Adrenal gland (tissue), 12 donors: ENCODE results near the gene OR52B2. TPM values are rescaled to one million over a fixed set of nuclear protein-coding genes. Genes with fewer than 3 reads are reported as not detected.

Source experiments
- DNase-seq, 7 donors: peaks; one replicate each; pipeline ENCODE4 v3.0.0-alpha.2; 2019 to 2020
- H3K27ac ChIP-seq, 5 donors: fragments of 200-600 bp; sonication (generic) in 4 of 5; 1 replicate in 3 of 5; 2 replicates in 2 of 5; pipeline versions ENCODE4 v1.5.1 to v1.8.0; 2016 to 2020; ENCODE audit warnings: mild to moderate bottlenecking in 1 of 5
- H3K27me3 ChIP-seq: fragments of 200-600 bp; 2 replicates; pipeline ENCODE4 v1.8.0; 2021
- H3K36me3 ChIP-seq, 2 donors: fragments of 200-600 bp; replicated peaks in 1 of 2; 1 replicate in 1 of 2; 2 replicates in 1 of 2; pipeline versions ENCODE4 v1.5.1 to v1.8.0; 2018 to 2022
- H3K4me1 ChIP-seq, 2 donors: fragments of 200-600 bp; replicated peaks in 1 of 2; 1 replicate in 1 of 2; 2 replicates in 1 of 2; pipeline versions ENCODE4 v1.5.1 to v1.8.0; 2018 to 2021
- H3K4me3 ChIP-seq, 4 donors: fragments of 200-600 bp; sonication (generic) in 3 of 4; one replicate each; pipeline ENCODE4 v1.5.1; 2016 to 2018
- H3K9me3 ChIP-seq, 3 donors: fragments of 200-600 bp; sonication (generic) in 1 of 3; replicated peaks in 1 of 3; 1 replicate in 2 of 3; 2 replicates in 1 of 3; pipeline versions ENCODE4 v1.5.1 to v1.8.0; 2016 to 2021
- POLR2A ChIP-seq, 2 donors: fragments of 450-650 bp; IDR thresholded peaks; one replicate each; pipeline ENCODE4 v1.6.1; 2017; ENCODE audit warnings: antibody characterized with exemption in 2 of 2, mild to moderate bottlenecking in 2 of 2, moderate library complexity in 1 of 2
- WGBS, 4 donors: extraction: QIAGEN DNeasy Blood & Tissue Kit in 2 of 4; methylation state at CpG; one replicate each; pipeline versions ENCODE4 v1.1.5 to v1.1.7; 2013 to 2017; 5-methylcytosine and 5-hydroxymethylcytosine counted together
- intact Hi-C, 2 donors: fragments of 100-400 bp; cut with DNase I; formaldehyde crosslinking; loops; one replicate each; pipeline versions ENCODE4 v1.14.1 to v1.15.0; 2022 to 2023
- polyA plus RNA-seq, 3 donors: library from polyadenylated mRNA; stranded (reverse); fragments of 200-250 nt in 2 of 3; fragments of 350-450 nt in 1 of 3; fragmentation: Illumina TruSeq in 1 of 3; extraction: RNeasy Lipid Tissue Mini Kit (QIAGEN cat#74804) in 1 of 3; gene quantifications; one replicate each; pipeline ENCODE4 v1.2.3, GENCODE V29; 2013 to 2014
- total RNA-seq, 9 donors: library from RNA; depleted of rRNA in 4 of 9; stranded (reverse); fragments of >200 nt in 4 of 9; fragments of 120-200 nt in 1 of 9; fragmentation: NEBNext Ultra II Directional in 1 of 9; extraction: Animal tissue kit (Norgen Biotek cat#: 25700) in 1 of 9; gene quantifications; one replicate each; pipeline versions ENCODE4 v1.1.0 to v1.2.4, GENCODE V29; 2013 to 2023
- TF ChIP-seq, protein P1 (sequence below), 6 experiments: fragments of 450-650 bp in 4 of 6; fragments of 200-600 bp in 2 of 6; sonication (generic) in 1 of 6; IDR thresholded peaks; 1 replicate in 5 of 6; 2 replicates in 1 of 6; pipeline versions ENCODE4 v1.5.1 to v1.8.0; 2016 to 2021; ENCODE audit warnings: antibody characterized with exemption in 6 of 6, mild to moderate bottlenecking in 2 of 6, moderate library complexity in 1 of 6
- donor health status: healthy with polysubstance abuse.
- donor health status: Bipolar disorder and iron deficiency.
- donor health status: DM: yes; HTN: yes; CAD: no.
- donor health status: DM: no; HTN: no; CAD: no.
- donor health status: DM: no; HTN: no; CAD: no.
- donor health status: DM: yes; HTN: yes; CAD: no.

Gene OR52B2
- total and polyA plus RNA-seq, 12 donors = 0.11 TPM; not detected in 11

DNA sequence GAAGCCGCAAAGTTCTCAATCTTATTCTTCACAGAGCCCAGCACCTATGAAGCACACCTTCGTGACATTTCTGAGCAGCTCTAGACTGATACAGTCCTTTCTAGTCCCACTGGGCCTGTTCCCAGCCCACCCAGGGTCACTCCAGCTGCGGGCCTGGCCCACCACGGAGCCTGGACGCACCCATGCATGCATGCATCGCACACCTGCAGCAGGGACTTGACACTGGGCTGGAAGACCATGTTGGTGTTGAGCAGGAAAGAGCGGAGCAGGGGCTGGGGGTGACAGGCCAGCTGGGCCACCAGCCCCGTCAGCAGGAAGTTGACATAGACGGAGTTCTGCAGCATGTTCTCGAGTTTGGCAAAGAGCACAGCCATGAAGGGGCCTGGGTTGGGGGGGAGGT lies 44.4 kb upstream of the OR52B2 start:
- Histone ChIP-seq H3K36me3 (peaks cover 0 to 79% of the 10 kb centered on the region in 2 donors), H3K27me3 (no peaks in the 10 kb centered on the region), H3K4me3 (no peak overlapping the region), H3K4me1 (no peaks in the 10 kb centered on the region), H3K9me3 (no peaks in the 10 kb centered on the region), H3K27ac (no peak overlapping the region)
- DNase-seq = no peak
- TF ChIP-seq POLR2A (IDR thresholded peaks at IDR 0.05) = no peak
- TF ChIP-seq, protein P1, sequence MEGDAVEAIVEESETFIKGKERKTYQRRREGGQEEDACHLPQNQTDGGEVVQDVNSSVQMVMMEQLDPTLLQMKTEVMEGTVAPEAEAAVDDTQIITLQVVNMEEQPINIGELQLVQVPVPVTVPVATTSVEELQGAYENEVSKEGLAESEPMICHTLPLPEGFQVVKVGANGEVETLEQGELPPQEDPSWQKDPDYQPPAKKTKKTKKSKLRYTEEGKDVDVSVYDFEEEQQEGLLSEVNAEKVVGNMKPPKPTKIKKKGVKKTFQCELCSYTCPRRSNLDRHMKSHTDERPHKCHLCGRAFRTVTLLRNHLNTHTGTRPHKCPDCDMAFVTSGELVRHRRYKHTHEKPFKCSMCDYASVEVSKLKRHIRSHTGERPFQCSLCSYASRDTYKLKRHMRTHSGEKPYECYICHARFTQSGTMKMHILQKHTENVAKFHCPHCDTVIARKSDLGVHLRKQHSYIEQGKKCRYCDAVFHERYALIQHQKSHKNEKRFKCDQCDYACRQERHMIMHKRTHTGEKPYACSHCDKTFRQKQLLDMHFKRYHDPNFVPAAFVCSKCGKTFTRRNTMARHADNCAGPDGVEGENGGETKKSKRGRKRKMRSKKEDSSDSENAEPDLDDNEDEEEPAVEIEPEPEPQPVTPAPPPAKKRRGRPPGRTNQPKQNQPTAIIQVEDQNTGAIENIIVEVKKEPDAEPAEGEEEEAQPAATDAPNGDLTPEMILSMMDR (IDR thresholded peaks at IDR 0.05) = no peak
- intact Hi-C loops = no loop called here
- WGBS, 4 donors = 96 to 100% (median 97%) methylated on average over 1 to 10 of the region's 10 CpGs

DNA sequence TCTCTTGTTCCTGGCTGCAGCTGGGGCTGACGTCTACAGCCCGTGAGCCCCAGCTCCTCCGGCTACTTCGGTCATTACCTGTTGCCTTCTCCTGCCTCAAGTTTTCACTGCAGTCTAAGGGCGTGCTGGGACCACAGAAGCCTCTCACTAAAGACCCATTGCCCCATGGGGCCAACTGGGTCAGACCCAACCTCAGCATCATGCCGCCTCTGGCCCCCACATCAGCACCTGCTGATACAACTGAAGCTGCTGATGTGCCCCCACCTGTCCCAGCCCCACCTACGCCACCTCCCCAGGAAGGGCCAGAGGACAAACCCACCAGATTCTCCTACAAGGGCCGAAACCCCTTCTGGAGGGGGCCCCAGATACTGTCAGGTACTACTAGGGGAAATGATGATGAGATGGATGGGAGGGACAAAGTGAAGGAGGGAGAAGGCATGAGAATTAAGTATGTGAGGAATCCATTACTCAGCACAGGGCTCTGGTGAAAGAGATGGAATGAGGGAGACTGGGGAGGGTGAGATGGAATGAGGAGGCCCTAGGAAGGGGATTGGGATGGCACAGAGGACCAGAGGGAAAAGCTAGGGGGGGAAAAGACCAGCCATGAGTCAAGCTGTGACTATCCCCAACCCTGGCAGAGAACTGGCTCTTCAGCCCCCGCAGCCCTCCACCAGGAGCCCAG lies 40.3 kb upstream of the OR52B2 start:
- Histone ChIP-seq H3K27ac (no peak overlapping the region), H3K4me1 (no peaks in the 10 kb centered on the region), H3K4me3 (no peak overlapping the region), H3K27me3 (no peaks in the 10 kb centered on the region), H3K9me3 (no peaks in the 10 kb centered on the region), H3K36me3 (peaks cover 0 to 45% of the 10 kb centered on the region in 2 donors)
- TF ChIP-seq, protein P1 (IDR thresholded peaks at IDR 0.05) = no peak
- no peak for TF ChIP-seq POLR2A (IDR thresholded peaks at IDR 0.05)
- 93 to 98% (median 97%) methylated on average over 9 of the region's 9 CpGs for WGBS, 4 donors
- intact Hi-C loops = no loop called here
- DNase-seq = no peak

DNA sequence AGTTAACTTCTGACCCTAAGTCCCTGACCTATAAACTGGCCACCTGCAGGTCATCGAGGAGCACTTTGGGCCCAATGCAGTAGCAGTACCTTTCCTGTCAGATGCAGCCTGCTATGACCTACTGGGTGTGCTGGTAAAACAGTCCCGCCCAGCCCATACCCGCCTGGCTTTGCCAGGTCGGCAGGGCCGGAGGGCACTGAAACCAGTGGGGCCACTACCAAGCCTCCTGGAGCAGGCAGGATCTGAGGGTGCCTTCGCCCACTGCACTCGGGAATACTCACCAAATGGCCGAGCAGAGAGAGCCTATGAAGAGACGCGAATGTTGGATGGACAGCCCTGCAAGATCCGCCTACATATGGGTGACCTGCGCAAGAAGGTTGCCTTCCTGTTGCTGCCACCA lies 39.7 kb upstream of the OR52B2 start:
- 89 to 98% (median 97%) methylated on average over 7 to 12 of the region's 12 CpGs for WGBS, 4 donors
- intact Hi-C loops = no loop called here
- DNase-seq = no peak
- Histone ChIP-seq H3K36me3 (peaks cover 0 to 39% of the 10 kb centered on the region in 2 donors), H3K4me1 (no peaks in the 10 kb centered on the region), H3K9me3 (no peaks in the 10 kb centered on the region), H3K4me3 (no peak overlapping the region), H3K27me3 (no peaks in the 10 kb centered on the region), H3K27ac (no peak overlapping the region)
- TF ChIP-seq, protein P1 (IDR thresholded peaks at IDR 0.05) = no peak
- TF ChIP-seq POLR2A (IDR thresholded peaks at IDR 0.05) = no peak

DNA sequence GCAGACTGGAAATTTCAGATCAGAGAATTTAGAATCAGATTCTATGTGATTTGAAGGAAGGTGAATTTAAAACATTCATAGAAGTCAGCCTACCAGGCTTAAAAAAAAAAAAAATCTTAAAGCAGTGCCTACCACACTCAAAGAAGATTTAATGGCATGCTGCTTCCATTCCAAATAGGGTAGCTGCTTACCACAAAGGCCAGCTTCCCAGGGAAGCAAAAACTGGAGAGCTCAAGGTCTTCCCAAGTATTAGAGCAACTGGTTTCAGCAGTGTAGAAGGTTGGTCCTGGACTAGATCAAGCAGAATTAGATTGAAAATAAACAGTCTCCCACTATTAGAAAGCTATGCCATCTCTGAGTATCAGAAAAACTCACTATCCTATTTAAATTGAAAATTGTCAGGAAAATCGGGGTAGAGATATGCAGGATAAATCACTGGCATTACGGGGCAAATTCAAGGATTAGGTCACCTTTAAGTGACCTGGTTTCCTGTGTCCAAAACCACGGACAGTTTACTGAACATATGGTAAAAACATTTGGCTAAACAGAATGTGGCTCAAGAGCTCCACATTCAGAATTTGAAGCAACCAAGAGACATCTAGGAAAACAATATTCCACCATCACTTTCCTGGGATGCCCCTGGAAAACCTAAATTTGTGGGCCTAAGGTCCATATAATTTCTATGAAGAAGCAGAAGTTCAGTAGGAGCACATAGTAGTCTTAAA lies 36.5 kb upstream of the OR52B2 start:
- peaks cover 0 to 20% of the 10 kb centered on the region in 2 donors for H3K36me3 ChIP-seq
- 66 to 86% (median 72%) methylated on average over 3 of the region's 3 CpGs for WGBS, 4 donors
- intact Hi-C loops = no loop called here

More for the DNA sequence above, 36.5 kb upstream of the OR52B2 start:
- no peaks in the 10 kb centered on the region for H3K9me3 ChIP-seq
- no peaks in the 10 kb centered on the region for H3K27me3 ChIP-seq
- TF ChIP-seq, protein P1 (IDR thresholded peaks at IDR 0.05) = no peak
- no peak for TF ChIP-seq POLR2A (IDR thresholded peaks at IDR 0.05)
- no peak for DNase-seq
- H3K27ac ChIP-seq = no peak overlapping the region
- no peaks in the 10 kb centered on the region for H3K4me1 ChIP-seq
- H3K4me3 ChIP-seq = no peak overlapping the region
